Upper lobe of left lung (tissue), 6 donors: Measurements from ENCODE around the gene ERN1. TPM values are rescaled to one million over a fixed set of nuclear protein-coding genes. Genes with fewer than 3 reads are reported as not detected.
"Not testable (repeated sequence)": the region's sequence is repeated elsewhere in the genome, so short reads cannot be mapped to it uniquely, and the experiment has no call there.

Experiments
- ATAC-seq, 2 donors: fragments of 200-7000 bp; cut with Tn5 transposase; one replicate each; pipeline ENCODE4 v1.9.1; 2022; ENCODE audit warnings: mild to moderate bottlenecking in 2 of 2, moderate library complexity in 2 of 2; ENCODE audit not compliant: low FRiP score in 2 of 2
- DNase-seq, 2 donors: peaks; one replicate each; pipeline ENCODE4 v3.0.0-alpha.2; 2019 to 2020
- H3K27ac ChIP-seq, 4 donors: fragments of 200-600 bp; sonication (generic); one replicate each; pipeline ENCODE4 v1.5.1; 2016 to 2019
- H3K27me3 ChIP-seq, 4 donors: fragments of 200-600 bp; sonication (generic); one replicate each; pipeline ENCODE4 v1.5.1; 2017 to 2019
- H3K36me3 ChIP-seq, 4 donors: fragments of 200-600 bp; sonication (generic); one replicate each; pipeline ENCODE4 v1.5.1; 2016 to 2019
- H3K4me1 ChIP-seq, 4 donors: fragments of 200-600 bp; sonication (generic); one replicate each; pipeline ENCODE4 v1.5.1; 2018 to 2019
- H3K4me3 ChIP-seq, 4 donors: fragments of 200-600 bp; sonication (generic); one replicate each; pipeline ENCODE4 v1.5.1; 2017 to 2019; ENCODE audit warnings: mild to moderate bottlenecking in 2 of 4, moderate library complexity in 1 of 4
- H3K9me3 ChIP-seq, 4 donors: fragments of 200-600 bp; sonication (generic); one replicate each; pipeline ENCODE4 v1.5.1; 2018 to 2019
- EP300 ChIP-seq, 4 donors: sonication (generic); formaldehyde crosslinking; IDR thresholded peaks; one replicate each; pipeline ENCODE4 v1.5.1; 2017; ENCODE audit warnings: antibody characterized with exemption in 4 of 4, control low read depth in 2 of 4
- POLR2A ChIP-seq, 4 donors: fragments of 450-650 bp; IDR thresholded peaks; one replicate each; pipeline ENCODE4 v1.5.1; 2016 to 2017; ENCODE audit warnings: antibody characterized with exemption in 4 of 4, mild to moderate bottlenecking in 2 of 4
- POLR2AphosphoS5 ChIP-seq, 2 donors: sonication (generic); formaldehyde crosslinking; IDR thresholded peaks; one replicate each; pipeline ENCODE4 v1.5.1; 2017; ENCODE audit warnings: antibody characterized with exemption in 2 of 2
- WGBS, 2 donors: methylation state at CpG; one replicate each; pipeline ENCODE4 v1.1.5; 2017 to 2018; 5-methylcytosine and 5-hydroxymethylcytosine counted together
- total RNA-seq, 6 donors: library from RNA; depleted of rRNA in 4 of 6; stranded (reverse); fragments of >200 nt in 4 of 6; gene quantifications; one replicate each; pipeline versions ENCODE4 v1.1.0 to v1.2.1, GENCODE V29; 2016 to 2021
- TF ChIP-seq, protein P1 (sequence below), 6 experiments: fragments of 450-650 bp in 4 of 6; fragments of 200-600 bp in 2 of 6; sonication (generic) in 2 of 6; IDR thresholded peaks; one replicate each; pipeline ENCODE4 v1.5.1; 2016 to 2019; ENCODE audit warnings: antibody characterized with exemption in 6 of 6
- donor health status: DM: no; HTN: no; CAD: no; lungs with moderate emphysema.
- donor health status: DM: no; HTN: yes; CAD: no; lungs with severe emphysema.

ERN1 gene
- total RNA-seq, 6 donors from 2014 or later = 32.8 to 65.0 (median 41.9) TPM

DNA sequence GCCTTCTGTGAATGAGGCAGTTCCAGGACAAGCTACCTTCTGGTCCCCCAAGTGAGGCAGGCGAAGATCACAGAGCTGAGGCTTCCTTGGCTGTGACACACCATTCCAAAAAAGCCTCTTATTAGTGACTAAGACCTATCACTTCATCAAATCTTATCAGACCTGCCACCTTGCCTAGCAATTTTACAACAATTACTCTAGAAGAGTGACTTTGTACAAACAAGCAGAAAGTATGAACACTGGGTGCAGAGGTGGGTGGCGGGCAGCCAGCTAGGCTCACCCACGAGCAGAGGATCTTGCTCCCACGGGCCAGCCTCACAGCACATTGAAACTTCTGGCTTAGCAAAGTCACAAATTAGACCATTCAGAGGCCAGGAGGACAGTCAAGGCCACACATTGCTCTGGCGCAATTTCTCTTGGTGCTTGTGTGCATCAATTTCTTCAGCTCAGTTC lies 107.3 kb downstream of the ERN1 start:
- H3K4me1 ChIP-seq = peaks cover 22 to 46% (median 28%) of the 10 kb centered on the region in 4 donors
- TF ChIP-seq EP300 (IDR thresholded peaks at IDR 0.05) = no peak
- no peak for TF ChIP-seq POLR2A (IDR thresholded peaks at IDR 0.05)
- TF ChIP-seq, protein P1, sequence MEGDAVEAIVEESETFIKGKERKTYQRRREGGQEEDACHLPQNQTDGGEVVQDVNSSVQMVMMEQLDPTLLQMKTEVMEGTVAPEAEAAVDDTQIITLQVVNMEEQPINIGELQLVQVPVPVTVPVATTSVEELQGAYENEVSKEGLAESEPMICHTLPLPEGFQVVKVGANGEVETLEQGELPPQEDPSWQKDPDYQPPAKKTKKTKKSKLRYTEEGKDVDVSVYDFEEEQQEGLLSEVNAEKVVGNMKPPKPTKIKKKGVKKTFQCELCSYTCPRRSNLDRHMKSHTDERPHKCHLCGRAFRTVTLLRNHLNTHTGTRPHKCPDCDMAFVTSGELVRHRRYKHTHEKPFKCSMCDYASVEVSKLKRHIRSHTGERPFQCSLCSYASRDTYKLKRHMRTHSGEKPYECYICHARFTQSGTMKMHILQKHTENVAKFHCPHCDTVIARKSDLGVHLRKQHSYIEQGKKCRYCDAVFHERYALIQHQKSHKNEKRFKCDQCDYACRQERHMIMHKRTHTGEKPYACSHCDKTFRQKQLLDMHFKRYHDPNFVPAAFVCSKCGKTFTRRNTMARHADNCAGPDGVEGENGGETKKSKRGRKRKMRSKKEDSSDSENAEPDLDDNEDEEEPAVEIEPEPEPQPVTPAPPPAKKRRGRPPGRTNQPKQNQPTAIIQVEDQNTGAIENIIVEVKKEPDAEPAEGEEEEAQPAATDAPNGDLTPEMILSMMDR (IDR thresholded peaks at IDR 0.05) = no peak
- no peak for TF ChIP-seq POLR2AphosphoS5 (IDR thresholded peaks at IDR 0.05)
- H3K4me3 ChIP-seq = no peak overlapping the region
- no peaks in the 10 kb centered on the region for H3K27me3 ChIP-seq
- WGBS, 2 donors = 69 to 89% methylated on average over 5 of the region's 5 CpGs
- ATAC-seq (no peak), DNase-seq (no peak)
- no peaks in the 10 kb centered on the region for H3K36me3 ChIP-seq
- no peaks in the 10 kb centered on the region for H3K9me3 ChIP-seq
- H3K27ac ChIP-seq = peak overlapping the region in 3 of 4 donors; percentile 1 to 89 (median 12)

DNA sequence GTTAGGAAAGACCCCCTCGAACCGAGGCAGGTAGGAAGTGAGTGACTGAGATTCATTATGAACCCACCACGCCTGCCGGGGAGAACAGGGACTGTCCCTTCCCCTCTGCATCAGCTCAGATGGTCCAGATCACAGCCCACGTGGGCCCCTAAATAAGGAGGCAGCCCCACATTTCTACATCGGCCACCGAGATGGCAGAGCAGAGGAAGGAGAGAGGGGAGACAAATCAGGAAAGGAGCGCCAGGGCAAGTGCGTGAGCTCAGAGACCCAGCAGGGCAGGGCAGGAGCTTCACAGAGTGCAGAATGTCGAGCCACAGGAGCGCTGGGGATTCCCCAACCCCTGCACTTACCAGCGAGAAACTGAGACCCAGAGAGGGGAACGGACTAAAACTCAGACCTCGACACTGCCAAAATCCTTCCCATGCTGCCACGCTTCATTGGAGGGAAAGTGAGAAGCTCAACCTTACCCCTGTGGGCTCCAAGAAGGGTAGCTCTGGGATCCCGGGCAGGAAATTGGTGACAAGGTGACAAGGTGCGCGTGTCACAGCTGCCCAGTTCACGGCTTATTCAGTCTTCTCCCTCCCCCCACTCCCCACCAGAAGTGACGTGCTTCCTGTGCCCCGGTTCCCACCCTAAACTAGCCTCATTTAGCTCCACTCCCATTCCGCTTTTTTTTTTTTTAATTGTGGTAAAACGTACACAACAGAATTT lies 109.7 kb downstream of the ERN1 start, which contains the start of gene ICAM2:
ICAM2 (minus strand) TSS at position 578 of the 711 bp plus-strand sequence. CDS start 13,942 bp downstream, outside the sequence.
- WGBS, 2 donors = 9 to 13% methylated on average over 16 to 23 of the region's 23 CpGs
- Histone ChIP-seq H3K4me1 (peaks cover 26 to 49% (median 32%) of the 10 kb centered on the region in 4 donors), H3K4me3 (peak within 1 kb of the TSS; percentile 36 to 59 (median 48)), H3K36me3 (no peaks in the 10 kb centered on the region), H3K27ac (peak within 1 kb of the TSS; percentile 83 to 89 (median 88)), H3K9me3 (no peaks in the 10 kb centered on the region), H3K27me3 (no peaks in the 10 kb centered on the region)
- DNase-seq = peak in 1 of 2 donors; percentile 81
- peak; percentile 84 to 88 for ATAC-seq
- TF ChIP-seq, protein P1 (IDR thresholded peaks at IDR 0.05) = peak in 4 of 6 experiments; percentile 18 to 40 (median 30)
- TF ChIP-seq POLR2A (IDR thresholded peaks at IDR 0.05) (peak in 3 of 4 donors; percentile 45 to 74 (median 70)), POLR2AphosphoS5 (IDR thresholded peaks at IDR 0.05) (peak; percentile 59 to 82), EP300 (IDR thresholded peaks at IDR 0.05) (peak in 3 of 4 donors; percentile 36 to 86 (median 82))

DNA sequence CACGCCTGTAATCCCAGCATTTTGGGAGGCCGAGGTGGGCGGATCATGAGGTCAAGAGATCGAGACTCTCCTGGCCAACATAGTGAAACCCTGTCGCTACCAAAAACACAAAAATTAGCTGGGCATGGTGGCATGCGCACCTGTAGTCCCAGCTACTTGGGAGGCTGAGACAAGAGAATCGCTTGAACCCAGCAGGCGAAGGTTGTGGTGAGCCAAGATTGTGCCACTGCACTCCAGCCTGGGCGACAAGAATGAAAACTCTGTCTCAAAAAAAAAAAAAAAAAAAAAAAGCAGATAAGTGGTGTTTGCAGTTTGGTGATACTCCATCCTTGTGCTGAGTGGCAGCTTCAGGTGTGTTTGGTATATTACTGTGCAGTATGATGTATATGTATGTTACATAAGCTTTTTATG lies 110.4 kb downstream of the ERN1 start:
- Histone ChIP-seq H3K4me1 (peaks cover 23 to 48% (median 31%) of the 10 kb centered on the region in 4 donors), H3K27ac (peak overlapping the region; percentile 83 to 89 (median 88)), H3K4me3 (peak overlapping the region in 3 of 4 donors; percentile 43 to 59 (median 53))
- H3K36me3 ChIP-seq, DNase-seq, H3K27me3 ChIP-seq, ATAC-seq, H3K9me3 ChIP-seq: not testable (repeated sequence)
- WGBS, 2 donors = 66 to 70% methylated on average over 9 of the region's 9 CpGs

DNA sequence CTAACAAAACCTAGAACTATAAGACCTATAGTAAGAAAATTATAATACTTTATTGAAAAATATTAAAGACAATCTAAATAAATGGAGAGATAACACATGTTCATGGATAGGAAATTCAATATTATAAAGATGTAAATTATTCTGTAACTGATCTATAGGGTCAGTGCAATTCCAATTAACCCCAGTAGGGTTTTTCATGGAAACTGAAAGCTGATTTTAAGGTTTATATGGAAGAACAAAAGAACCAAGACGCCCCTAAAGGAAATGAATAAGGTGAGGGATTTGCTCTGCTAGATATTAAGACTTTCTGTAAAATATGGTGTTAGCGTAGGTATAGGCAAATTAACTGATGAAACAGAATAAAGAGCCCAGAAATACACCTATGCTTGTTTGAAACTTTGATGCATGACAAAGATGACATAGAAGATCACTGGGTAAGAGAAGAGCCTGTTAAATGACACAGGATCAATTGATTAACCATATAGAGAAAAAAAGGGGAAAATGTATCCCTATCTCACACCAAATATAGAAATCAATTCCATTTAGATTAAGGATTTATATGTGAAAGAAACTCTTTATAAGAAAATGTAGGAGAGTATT lies 112.5 kb downstream of the ERN1 start:
- peak overlapping the region in 2 of 4 donors; percentile 48 to 76 for H3K27ac ChIP-seq
- no peak for ATAC-seq
- TF ChIP-seq, protein P1 (IDR thresholded peaks at IDR 0.05) = peak in 3 of 6 experiments; percentile 16 to 40 (median 17)
- TF ChIP-seq EP300 (IDR thresholded peaks at IDR 0.05) (no peak), POLR2AphosphoS5 (IDR thresholded peaks at IDR 0.05) (no peak), POLR2A (IDR thresholded peaks at IDR 0.05) (no peak)
- WGBS, 2 donors = 74 to 79% methylated on average over 2 of the region's 2 CpGs
- H3K9me3 ChIP-seq = no peaks in the 10 kb centered on the region
- no peak overlapping the region for H3K4me3 ChIP-seq
- no peaks in the 10 kb centered on the region for H3K36me3 ChIP-seq
- H3K27me3 ChIP-seq = no peaks in the 10 kb centered on the region
- no peak for DNase-seq
- peaks cover 23 to 42% (median 26%) of the 10 kb centered on the region in 4 donors for H3K4me1 ChIP-seq

DNA sequence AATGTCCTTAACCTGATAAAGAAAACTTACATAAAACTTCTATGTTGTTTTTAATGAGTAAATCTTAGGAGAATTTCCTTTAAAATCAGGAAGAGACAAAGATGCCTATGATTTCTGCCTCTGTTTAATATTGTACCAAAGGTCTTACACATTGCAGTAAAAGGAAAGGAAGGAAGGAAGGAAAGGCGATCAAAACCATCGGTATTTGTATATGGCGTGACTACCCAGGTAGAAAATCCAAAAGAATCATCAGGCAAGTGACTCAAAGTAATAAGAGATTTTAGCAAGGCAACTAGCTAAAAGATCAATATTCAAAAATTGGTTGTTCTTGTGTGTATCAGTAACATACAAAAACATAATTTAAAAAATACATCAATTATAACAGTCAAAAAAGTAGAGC lies 113.0 kb downstream of the ERN1 start:
- Histone ChIP-seq H3K27me3 (no peaks in the 10 kb centered on the region), H3K4me1 (peaks cover 23 to 42% (median 26%) of the 10 kb centered on the region in 4 donors), H3K9me3 (no peaks in the 10 kb centered on the region), H3K4me3 (peak overlapping the region in 2 of 4 donors; percentile 1 to 7), H3K36me3 (no peaks in the 10 kb centered on the region), H3K27ac (peak overlapping the region; percentile 44 to 79 (median 62))
- 27 to 50% methylated on average over 3 of the region's 3 CpGs for WGBS, 2 donors
- TF ChIP-seq POLR2AphosphoS5 (IDR thresholded peaks at IDR 0.05) (no peak), EP300 (IDR thresholded peaks at IDR 0.05) (no peak), POLR2A (IDR thresholded peaks at IDR 0.05) (no peak)
- TF ChIP-seq, protein P1 (IDR thresholded peaks at IDR 0.05) = no peak
- DNase-seq = no peak
- no peak for ATAC-seq
